Endothelial cell (in vitro differentiated cells): ENCODE measurements around the gene PARD3B. TPM values are rescaled to one million over a fixed set of nuclear protein-coding genes. Genes with fewer than 3 reads are reported as not detected.

Source experiments
- DNase-seq: peaks from one replicate; pipeline ENCODE4 v3.0.0; 2021; ENCODE audit warnings: low spot score
- H3K27ac Mint-ChIP-seq: one replicate; pipeline ENCODE4 v1.8.0; 2021; ENCODE audit warnings: mixed read lengths, inconsistent platforms; ENCODE audit not compliant: unreplicated experiment
- H3K27me3 Mint-ChIP-seq: one replicate; pipeline ENCODE4 v1.8.0; 2021; ENCODE audit warnings: mild to moderate bottlenecking, moderate library complexity, mixed read lengths, inconsistent platforms; ENCODE audit not compliant: unreplicated experiment
- H3K36me3 Mint-ChIP-seq: one replicate; pipeline ENCODE4 v1.8.0; 2021; ENCODE audit warnings: mild to moderate bottlenecking, low read depth, mixed read lengths, inconsistent platforms; ENCODE audit not compliant: unreplicated experiment
- H3K4me1 Mint-ChIP-seq: one replicate; pipeline ENCODE4 v1.8.0; 2021; ENCODE audit warnings: mild to moderate bottlenecking, mixed read lengths, inconsistent platforms; ENCODE audit not compliant: unreplicated experiment
- H3K4me3 Mint-ChIP-seq: one replicate; pipeline ENCODE4 v1.8.0; 2021; ENCODE audit warnings: mild to moderate bottlenecking, mixed read lengths, inconsistent platforms; ENCODE audit not compliant: unreplicated experiment
- H3K9me3 Mint-ChIP-seq: one replicate; pipeline ENCODE4 v1.8.0; 2021; ENCODE audit warnings: mixed read lengths, inconsistent platforms; ENCODE audit not compliant: unreplicated experiment
- CTCF ChIP-seq: fragments of 200-600 bp; sonication (generic); IDR thresholded peaks from one replicate; pipeline ENCODE4 v1.5.0; 2021; ENCODE audit warnings: antibody characterized with exemption; ENCODE audit not compliant: unreplicated experiment
- total RNA-seq: library from RNA; stranded (reverse); fragmentation: NEBNext Ultra II Directional; extraction: Animal tissue kit (Norgen Biotek cat#: 25700); gene quantifications from one replicate; pipeline ENCODE4 v1.2.1, GENCODE V29; 2021; ENCODE audit not compliant: unreplicated experiment

The PARD3B gene
- total RNA-seq, 1 donor from 2014 or later, result 17.4 TPM

DNA sequence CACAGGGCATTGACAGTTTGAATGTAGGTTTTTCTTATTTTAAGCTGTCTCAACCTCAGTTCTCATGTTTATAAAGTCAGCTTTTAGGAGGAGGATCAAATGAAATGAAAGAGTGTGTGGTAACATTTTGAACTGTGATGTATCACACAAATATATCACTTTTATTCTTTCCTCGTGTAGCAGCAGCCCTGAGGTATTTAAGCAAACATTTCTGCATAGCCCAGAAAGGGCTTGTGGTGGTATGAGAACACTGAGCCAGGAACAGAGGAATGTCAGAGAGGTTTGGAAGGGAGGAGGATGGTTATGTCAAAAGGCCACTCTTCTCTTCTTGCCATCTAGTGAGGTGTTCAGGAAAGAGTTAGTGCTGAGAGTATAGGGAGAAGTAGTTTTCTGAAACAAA is 150.2 kb downstream of the PARD3B start:
- H3K27ac Mint-ChIP-seq, result no peak overlapping the region
- no peak for TF ChIP-seq CTCF
- H3K27me3 Mint-ChIP-seq, result no peaks in the 10 kb centered on the region
- peaks cover 23% of the 10 kb centered on the region for H3K4me1 Mint-ChIP-seq
- no peaks in the 10 kb centered on the region for H3K36me3 Mint-ChIP-seq
- H3K4me3 Mint-ChIP-seq, result no peak overlapping the region
- no peak for DNase-seq
- no peaks in the 10 kb centered on the region for H3K9me3 Mint-ChIP-seq

DNA sequence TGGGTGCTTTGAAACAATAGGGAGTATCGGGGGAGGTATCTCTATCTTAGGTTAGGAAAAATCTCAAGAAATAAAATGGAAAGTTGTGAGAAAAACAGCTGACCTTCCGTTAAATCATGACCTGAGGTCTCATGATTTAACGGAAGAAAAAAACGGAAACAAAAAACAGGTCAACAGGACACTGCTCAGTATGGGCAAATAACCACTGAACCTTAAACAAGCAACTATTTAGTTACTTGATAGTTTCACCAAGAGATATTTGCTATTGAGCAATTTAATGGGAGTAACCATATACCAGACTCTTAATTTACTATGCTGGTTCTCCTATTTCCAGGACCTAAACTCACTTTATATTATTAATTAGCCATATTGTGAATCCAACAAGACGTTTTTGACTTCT is 150.8 kb downstream of the PARD3B start:
- H3K9me3 Mint-ChIP-seq, result no peaks in the 10 kb centered on the region
- H3K4me3 Mint-ChIP-seq, result no peak overlapping the region
- H3K27ac Mint-ChIP-seq, result no peak overlapping the region
- H3K4me1 Mint-ChIP-seq, result peaks cover 21% of the 10 kb centered on the region
- no peaks in the 10 kb centered on the region for H3K36me3 Mint-ChIP-seq
- H3K27me3 Mint-ChIP-seq, result no peaks in the 10 kb centered on the region
- no peak for TF ChIP-seq CTCF
- DNase-seq, result no peak

DNA sequence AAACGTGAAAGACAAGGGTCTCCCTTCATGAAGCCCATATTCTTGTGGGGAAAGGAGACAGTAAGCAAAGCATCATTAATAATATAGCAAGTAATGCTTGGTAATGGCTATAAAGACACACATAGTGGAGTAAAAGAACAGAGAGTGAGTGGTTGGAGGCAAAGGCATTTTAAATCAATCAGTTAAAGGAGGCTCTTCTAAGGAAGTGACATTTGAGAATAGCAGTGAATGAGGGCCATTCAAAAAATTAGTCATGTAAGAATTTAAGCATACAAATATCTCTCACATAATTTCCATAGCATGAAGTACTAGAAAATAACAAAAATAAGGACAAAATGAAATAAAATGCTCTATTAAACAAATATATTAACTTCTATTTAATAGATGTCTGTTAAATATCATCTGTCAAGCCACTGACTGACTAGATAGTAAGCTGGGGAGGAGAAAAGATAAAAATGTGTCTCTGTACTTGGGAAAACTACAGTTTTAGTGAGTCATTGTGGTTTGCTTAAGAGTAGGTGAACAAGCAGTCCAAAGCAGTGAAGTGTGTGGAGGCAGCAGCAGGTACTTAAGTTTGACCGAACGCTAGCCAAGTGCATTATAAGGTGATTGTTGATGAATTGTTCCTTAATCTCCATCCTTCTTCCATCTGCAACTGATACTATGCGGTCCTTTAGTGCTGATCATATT is 160.1 kb downstream of the PARD3B start:
- H3K27me3 Mint-ChIP-seq, result no peaks in the 10 kb centered on the region
- no peak for TF ChIP-seq CTCF
- H3K4me3 Mint-ChIP-seq, result no peak overlapping the region
- no peaks in the 10 kb centered on the region for H3K4me1 Mint-ChIP-seq
- H3K9me3 Mint-ChIP-seq, result no peaks in the 10 kb centered on the region
- H3K36me3 Mint-ChIP-seq, result no peaks in the 10 kb centered on the region
- no peak overlapping the region for H3K27ac Mint-ChIP-seq
- no peak for DNase-seq

- Mint-ChIP-seq H3K27me3 (no peaks in the 10 kb centered on the region), H3K36me3 (no peaks in the 10 kb centered on the region), H3K4me1 (no peaks in the 10 kb centered on the region), H3K4me3 (no peak overlapping the region), H3K9me3 (no peaks in the 10 kb centered on the region), H3K27ac (no peak overlapping the region)
- no peak for TF ChIP-seq CTCF
- no peak for DNase-seq
These were observed 161.7 kb downstream of the PARD3B start for GRCh38 chr2:204706939-204707338.

DNA sequence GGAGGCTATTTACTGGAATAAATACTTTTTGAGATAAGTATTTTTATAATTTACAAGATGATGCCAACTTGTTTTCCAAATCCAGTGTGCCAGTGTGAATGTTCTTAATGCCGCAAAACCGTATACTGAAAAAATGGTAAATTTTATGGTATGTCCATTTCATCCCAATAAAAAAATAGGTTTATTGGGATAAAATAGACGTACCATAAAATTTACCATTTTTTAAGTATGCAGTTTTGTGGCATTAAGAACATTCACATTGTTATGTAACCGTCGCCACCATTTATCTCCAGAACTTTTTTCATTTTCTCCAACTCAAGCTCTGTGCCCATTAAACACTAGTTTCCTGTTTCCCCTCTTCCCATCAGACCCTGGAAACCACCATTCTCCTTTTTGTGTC is 167.9 kb downstream of the PARD3B start:
- peaks cover 1% of the 10 kb centered on the region for H3K27me3 Mint-ChIP-seq
- no peaks in the 10 kb centered on the region for H3K9me3 Mint-ChIP-seq
- DNase-seq, result no peak
- peaks cover 5% of the 10 kb centered on the region for H3K4me1 Mint-ChIP-seq
- H3K27ac Mint-ChIP-seq, result no peak overlapping the region
- H3K4me3 Mint-ChIP-seq, result no peak overlapping the region
- TF ChIP-seq CTCF, result no peak
- no peaks in the 10 kb centered on the region for H3K36me3 Mint-ChIP-seq
